Stimulated activated CD4-positive, alpha-beta T cell treated with anti-CD3 and anti-CD28 coated beads, Interleukin-4, amount 100 ng/mL, for 48 hours (primary cell): ENCODE measurements around the gene VPS13D.
"Not testable (repeated sequence)": the region's sequence is repeated elsewhere in the genome, so short reads cannot be mapped to it uniquely, and the experiment has no call there.

Source experiments
- DNase-seq, 2 donors: peaks; one replicate each; pipeline ENCODE4 v3.0.0-alpha.2; 2020; ENCODE audit warnings: low read depth in 2 of 2

Gene VPS13D

GRCh38 chr1:12370333-12370975 is 140.6 kb downstream of the VPS13D start:
- DNase-seq = no peak

GRCh38 chr1:12371053-12371452 is 141.2 kb downstream of the VPS13D start:
- DNase-seq = no peak

GRCh38 chr1:12372180-12372579 is 142.3 kb downstream of the VPS13D start:
- DNase-seq = no peak

- DNase-seq = no peak
Observed at GRCh38 chr1:12372761-12373160, 142.9 kb downstream of the VPS13D start.

GRCh38 chr1:12375133-12375829 is 145.5 kb downstream of the VPS13D start:
- DNase-seq = no peak

GRCh38 chr1:12376236-12377045 is 146.6 kb downstream of the VPS13D start:
- no peak for DNase-seq

GRCh38 chr1:12380326-12381249 is 150.8 kb downstream of the VPS13D start:
- no peak for DNase-seq

GRCh38 chr1:12383001-12383400 is 153.2 kb downstream of the VPS13D start:
- DNase-seq = no peak

GRCh38 chr1:12383786-12384185 is 154.0 kb downstream of the VPS13D start:
- no peak for DNase-seq

GRCh38 chr1:12384836-12385456 is 155.1 kb downstream of the VPS13D start:
- no peak for DNase-seq

GRCh38 chr1:12386130-12386529 is 156.3 kb downstream of the VPS13D start:
- DNase-seq = no peak

- DNase-seq = no peak
Observed at GRCh38 chr1:12387641-12388040, 157.8 kb downstream of the VPS13D start.

GRCh38 chr1:12390296-12390695 is 160.5 kb downstream of the VPS13D start:
- not testable (repeated sequence) for DNase-seq

GRCh38 chr1:12397462-12398450 is 167.9 kb downstream of the VPS13D start:
- DNase-seq = no peak

GRCh38 chr1:12398479-12398878 is 168.6 kb downstream of the VPS13D start:
- no peak for DNase-seq

- DNase-seq = no peak
Observed at GRCh38 chr1:12400027-12400693, 170.3 kb downstream of the VPS13D start.

GRCh38 chr1:12402159-12402673 is 172.4 kb downstream of the VPS13D start:
- DNase-seq = no peak

- no peak for DNase-seq
Observed at GRCh38 chr1:12402842-12403241, 173.0 kb downstream of the VPS13D start.

GRCh38 chr1:12404918-12405317 is 175.1 kb downstream of the VPS13D start:
- no peak for DNase-seq
